ENCODE measurements around the gene GFPT2.

The GFPT2 gene

GRCh38 chr5:180350711-180351465 lies 2.2 kb downstream of the GFPT2 start:
- DNase-seq: no peak

GRCh38 chr5:180350296-180350695 lies 2.8 kb downstream of the GFPT2 start:
- no peak for DNase-seq

- no peak for DNase-seq
Measured at GRCh38 chr5:180349391-180349790, 3.7 kb downstream of the GFPT2 start.

- no peak for DNase-seq
Measured at GRCh38 chr5:180348336-180348735, 4.8 kb downstream of the GFPT2 start.

- no peak for DNase-seq
Measured at GRCh38 chr5:180347702-180348101, 5.4 kb downstream of the GFPT2 start.

GRCh38 chr5:180346358-180346757 lies 6.8 kb downstream of the GFPT2 start:
- no peak for DNase-seq

GRCh38 chr5:180345781-180346180 lies 7.4 kb downstream of the GFPT2 start:
- DNase-seq: no peak

- DNase-seq: no peak
Measured at GRCh38 chr5:180345186-180345585, 8.0 kb downstream of the GFPT2 start.

GRCh38 chr5:180344696-180344999 lies 8.5 kb downstream of the GFPT2 start:
- no peak for DNase-seq

- DNase-seq: no peak
Measured at GRCh38 chr5:180343831-180344695, 9.1 kb downstream of the GFPT2 start.

- no peak for DNase-seq
Measured at GRCh38 chr5:180343110-180343830, 9.9 kb downstream of the GFPT2 start.

GRCh38 chr5:180341595-180341994 lies 11.5 kb downstream of the GFPT2 start:
- no peak for DNase-seq

GRCh38 chr5:180340856-180341255 lies 12.3 kb downstream of the GFPT2 start:
- DNase-seq: no peak

- no peak for DNase-seq
Measured at GRCh38 chr5:180339583-180340183, 13.5 kb downstream of the GFPT2 start.

- DNase-seq: no peak
Measured at GRCh38 chr5:180338001-180338707, 15.0 kb downstream of the GFPT2 start.

GRCh38 chr5:180336234-180337020 lies 16.7 kb downstream of the GFPT2 start:
- no peak for DNase-seq

GRCh38 chr5:180335614-180336233 lies 17.4 kb downstream of the GFPT2 start:
- DNase-seq: no peak

- no peak for DNase-seq
Measured at GRCh38 chr5:180334751-180335613, 18.2 kb downstream of the GFPT2 start.

GRCh38 chr5:180334176-180334575 lies 19.0 kb downstream of the GFPT2 start:
- no peak for DNase-seq

- no peak for DNase-seq
Measured at GRCh38 chr5:180333661-180334060, 19.5 kb downstream of the GFPT2 start.

Data from stimulated activated CD4-positive, alpha-beta T cell treated with anti-CD3 and anti-CD28 coated beads, Interleukin-4, amount 100 ng/mL, for 24 hours (primary cell).